Activated CD4-positive, alpha-beta T cell treated with anti-CD3 and anti-CD28 coated beads, Interleukin-2, amount 10 ng/mL, durations not matched to agents 24 days and 14 days (primary cell): Measurements from ENCODE around the gene AOAH. TPM values are rescaled to one million over a fixed set of nuclear protein-coding genes. Genes with fewer than 3 reads are reported as not detected.
"Not testable (repeated sequence)": the region's sequence is repeated elsewhere in the genome, so short reads cannot be mapped to it uniquely, and the experiment has no call there.

ENCODE experiments used
- DNase-seq: peaks from one replicate; pipeline ENCODE4 v3.0.0; 2022
- H3K27ac Mint-ChIP-seq: one replicate; pipeline ENCODE4 v1.8.0; 2022; ENCODE audit warnings: mild to moderate bottlenecking, mixed read lengths
- H3K27me3 Mint-ChIP-seq: one replicate; pipeline ENCODE4 v1.8.0; 2022; ENCODE audit warnings: mixed read lengths
- H3K36me3 Mint-ChIP-seq: one replicate; pipeline ENCODE4 v1.8.0; 2022; ENCODE audit warnings: low read depth, mild to moderate bottlenecking, mixed read lengths
- H3K4me1 Mint-ChIP-seq: one replicate; pipeline ENCODE4 v1.8.0; 2021; ENCODE audit warnings: mixed read lengths
- H3K4me3 Mint-ChIP-seq: one replicate; pipeline ENCODE4 v1.8.0; 2022; ENCODE audit warnings: mild to moderate bottlenecking, moderate library complexity, mixed read lengths
- H3K9me3 Mint-ChIP-seq: one replicate; pipeline ENCODE4 v1.8.0; 2021; ENCODE audit warnings: mixed read lengths
- intact Hi-C: fragments of 100-400 bp; cut with micrococcal nuclease; formaldehyde crosslinking; loops from one replicate; pipeline ENCODE4 v1.15.1; 2023
- total RNA-seq: library from RNA; stranded (reverse); gene quantifications from 2 replicates; pipeline ENCODE4 v1.2.3, GENCODE V29; 2022

Gene AOAH
- total RNA-seq, 1 donor from 2014 or later = 17.8 TPM

- Mint-ChIP-seq H3K27ac (no peak overlapping the region), H3K36me3 (peaks cover 18% of the 10 kb centered on the region), H3K4me1 (peaks cover 49% of the 10 kb centered on the region), H3K4me3 (no peak overlapping the region), H3K27me3 (no peaks in the 10 kb centered on the region), H3K9me3 (peaks cover 28% of the 10 kb centered on the region)
- intact Hi-C loops = loop anchor here (5.0 kb wide), 1 partner anchor 339 kb away; no protein-coding TSS in a partner anchor
- DNase-seq = no peak
Observed at GRCh38 chr7:36728143-36728542, 3.8 kb upstream of the AOAH start.

GRCh38 chr7:36726806-36727503 lies 2.7 kb upstream of the AOAH start:
- Mint-ChIP-seq H3K36me3 (peaks cover 18% of the 10 kb centered on the region), H3K27me3 (no peaks in the 10 kb centered on the region), H3K4me3 (no peak overlapping the region), H3K27ac (peak overlapping the region; percentile 61), H3K4me1 (peaks cover 58% of the 10 kb centered on the region), H3K9me3 (peaks cover 23% of the 10 kb centered on the region)
- intact Hi-C loops = loop anchor here (2.0 to 5.0 kb wide), 2 partner anchors 58 to 340 kb away; no protein-coding TSS in a partner anchor
- no peak for DNase-seq

GRCh38 chr7:36726311-36726710 lies 2.0 kb upstream of the AOAH start:
- Mint-ChIP-seq H3K27me3 (no peaks in the 10 kb centered on the region), H3K4me1 (peaks cover 62% of the 10 kb centered on the region), H3K9me3 (peaks cover 19% of the 10 kb centered on the region), H3K36me3 (peaks cover 16% of the 10 kb centered on the region), H3K27ac (peak overlapping the region; percentile 61), H3K4me3 (no peak overlapping the region)
- intact Hi-C loops = loop anchor here (2.0 to 5.0 kb wide), 2 partner anchors 58 to 341 kb away; no protein-coding TSS in a partner anchor
- no peak for DNase-seq

GRCh38 chr7:36724996-36725395 lies 702 bp upstream of the AOAH start:
- no peak for DNase-seq
- Mint-ChIP-seq H3K36me3 (peaks cover 15% of the 10 kb centered on the region), H3K9me3 (peaks cover 11% of the 10 kb centered on the region), H3K27ac (peak overlapping the region; percentile 97), H3K4me1 (peaks cover 71% of the 10 kb centered on the region), H3K4me3 (peak overlapping the region; percentile 94), H3K27me3 (no peaks in the 10 kb centered on the region)
- intact Hi-C loops = loop anchor here (1.0 to 5.0 kb wide), 8 partner anchors 11 to 342 kb away; no protein-coding TSS in a partner anchor

- intact Hi-C loops = loop anchor here (5.0 kb wide), 2 partner anchors 129 to 239 kb away; no protein-coding TSS in a partner anchor
- no peaks in the 10 kb centered on the region for H3K27me3 Mint-ChIP-seq
- H3K9me3 Mint-ChIP-seq = no peaks in the 10 kb centered on the region
- peak overlapping the region; percentile 94 for H3K4me3 Mint-ChIP-seq
- peaks cover 18% of the 10 kb centered on the region for H3K36me3 Mint-ChIP-seq
- peak overlapping the region; percentile 97 for H3K27ac Mint-ChIP-seq
- DNase-seq = no peak
- H3K4me1 Mint-ChIP-seq = peaks cover 76% of the 10 kb centered on the region
Observed at GRCh38 chr7:36723291-36723690, 1.0 kb downstream of the AOAH start.

GRCh38 chr7:36719083-36719632 lies 5.1 kb downstream of the AOAH start:
- H3K36me3 Mint-ChIP-seq = peaks cover 41% of the 10 kb centered on the region
- no peaks in the 10 kb centered on the region for H3K27me3 Mint-ChIP-seq
- peaks cover 41% of the 10 kb centered on the region for H3K4me1 Mint-ChIP-seq
- no peak overlapping the region for H3K4me3 Mint-ChIP-seq
- no peak for DNase-seq
- H3K9me3 Mint-ChIP-seq = peaks cover 7% of the 10 kb centered on the region
- intact Hi-C loops = no loop called here
- peak overlapping the region; percentile 27 for H3K27ac Mint-ChIP-seq

GRCh38 chr7:36717586-36717985 lies 6.7 kb downstream of the AOAH start:
- intact Hi-C loops = no loop called here

GRCh38 chr7:36716802-36717201 lies 7.5 kb downstream of the AOAH start:
- H3K27ac Mint-ChIP-seq, H3K27me3 Mint-ChIP-seq, H3K4me3 Mint-ChIP-seq, intact Hi-C loops, DNase-seq: not testable (repeated sequence)
- peaks cover 15% of the 10 kb centered on the region for H3K9me3 Mint-ChIP-seq
- H3K36me3 Mint-ChIP-seq = peaks cover 51% of the 10 kb centered on the region
- H3K4me1 Mint-ChIP-seq = peaks cover 26% of the 10 kb centered on the region

More at GRCh38 chr7:36717586-36717985, 6.7 kb downstream of the AOAH start:
- Mint-ChIP-seq H3K36me3 (peaks cover 51% of the 10 kb centered on the region), H3K9me3 (peaks cover 15% of the 10 kb centered on the region), H3K27ac (no peak overlapping the region), H3K27me3 (no peaks in the 10 kb centered on the region), H3K4me1 (peaks cover 32% of the 10 kb centered on the region), H3K4me3 (no peak overlapping the region)
- DNase-seq = no peak

- peaks cover 24% of the 10 kb centered on the region for H3K9me3 Mint-ChIP-seq
- intact Hi-C loops = no loop called here
- peaks cover 42% of the 10 kb centered on the region for H3K4me1 Mint-ChIP-seq
- DNase-seq = no peak
- H3K36me3 Mint-ChIP-seq = peaks cover 66% of the 10 kb centered on the region
- no peaks in the 10 kb centered on the region for H3K27me3 Mint-ChIP-seq
- H3K4me3 Mint-ChIP-seq = no peak overlapping the region
- H3K27ac Mint-ChIP-seq = no peak overlapping the region
Observed at GRCh38 chr7:36712015-36712414, 12.3 kb downstream of the AOAH start.

- Mint-ChIP-seq H3K27me3 (no peaks in the 10 kb centered on the region), H3K27ac (peak overlapping the region; percentile 75), H3K9me3 (peaks cover 22% of the 10 kb centered on the region), H3K4me3 (peak overlapping the region; percentile 30), H3K36me3 (peaks cover 69% of the 10 kb centered on the region), H3K4me1 (peaks cover 46% of the 10 kb centered on the region)
- DNase-seq = no peak
- intact Hi-C loops = no loop called here
Observed at GRCh38 chr7:36711256-36711655, 13.0 kb downstream of the AOAH start.

GRCh38 chr7:36710186-36710791 lies 14.0 kb downstream of the AOAH start:
- H3K36me3 Mint-ChIP-seq = peaks cover 76% of the 10 kb centered on the region
- peaks cover 31% of the 10 kb centered on the region for H3K9me3 Mint-ChIP-seq
- intact Hi-C loops = no loop called here
- no peaks in the 10 kb centered on the region for H3K27me3 Mint-ChIP-seq
- H3K4me1 Mint-ChIP-seq = peaks cover 50% of the 10 kb centered on the region
- DNase-seq = no peak
- no peak overlapping the region for H3K27ac Mint-ChIP-seq
- no peak overlapping the region for H3K4me3 Mint-ChIP-seq

GRCh38 chr7:36708767-36709166 lies 15.5 kb downstream of the AOAH start:
- H3K27ac Mint-ChIP-seq = peak overlapping the region; percentile 71
- DNase-seq = no peak
- peaks cover 83% of the 10 kb centered on the region for H3K36me3 Mint-ChIP-seq
- peaks cover 38% of the 10 kb centered on the region for H3K9me3 Mint-ChIP-seq
- intact Hi-C loops = no loop called here
- H3K4me3 Mint-ChIP-seq = peak overlapping the region; percentile 12
- peaks cover 63% of the 10 kb centered on the region for H3K4me1 Mint-ChIP-seq
- no peaks in the 10 kb centered on the region for H3K27me3 Mint-ChIP-seq

- peaks cover 60% of the 10 kb centered on the region for H3K4me1 Mint-ChIP-seq
- no peak for DNase-seq
- H3K27me3 Mint-ChIP-seq = no peaks in the 10 kb centered on the region
- H3K36me3 Mint-ChIP-seq = peaks cover 83% of the 10 kb centered on the region
- H3K27ac Mint-ChIP-seq = peak overlapping the region; percentile 85
- H3K4me3 Mint-ChIP-seq = peak overlapping the region; percentile 42
- peaks cover 35% of the 10 kb centered on the region for H3K9me3 Mint-ChIP-seq
- intact Hi-C loops = loop anchor here (1.0 to 2.0 kb wide), 3 partner anchors 16 to 31 kb away; partner anchors contain the start of gene AOAH
Observed at GRCh38 chr7:36707898-36708297, 16.4 kb downstream of the AOAH start.

GRCh38 chr7:36707465-36707864 lies 16.8 kb downstream of the AOAH start:
- H3K4me1 Mint-ChIP-seq = peaks cover 64% of the 10 kb centered on the region
- no peak for DNase-seq
- H3K27ac Mint-ChIP-seq = peak overlapping the region; percentile 85
- peaks cover 35% of the 10 kb centered on the region for H3K9me3 Mint-ChIP-seq
- peak overlapping the region; percentile 42 for H3K4me3 Mint-ChIP-seq
- no peaks in the 10 kb centered on the region for H3K27me3 Mint-ChIP-seq
- H3K36me3 Mint-ChIP-seq = peaks cover 83% of the 10 kb centered on the region
- intact Hi-C loops = loop anchor here (1.0 to 2.0 kb wide), 3 partner anchors 17 to 31 kb away; partner anchors contain the start of gene AOAH
